Ramos (cell line): ENCODE measurements around the gene MMGT1.
"Not testable (repeated sequence)": the region's sequence is repeated elsewhere in the genome, so short reads cannot be mapped to it uniquely, and the experiment has no call there.

Experiments
- in situ Hi-C: fragments of 300-500 bp; cut with MboI; formaldehyde crosslinking; loops from one replicate; pipeline ENCODE4 v1.14.3; 2022; ENCODE audit warnings: low sequenced_read_pairs; ENCODE audit not compliant: unreplicated experiment

Gene MMGT1

GRCh38 chrX:135931644-135932487 is 41.9 kb downstream of the MMGT1 start:
- in situ Hi-C loops = no loop called here

- in situ Hi-C loops = no loop called here
Observed at GRCh38 chrX:135927897-135928296, 45.9 kb downstream of the MMGT1 start.

- in situ Hi-C loops = no loop called here
Observed at GRCh38 chrX:135923353-135923752, 50.4 kb downstream of the MMGT1 start.

GRCh38 chrX:135920516-135920915 is 53.3 kb downstream of the MMGT1 start:
- in situ Hi-C loops = not testable (repeated sequence)

GRCh38 chrX:135914404-135914803 is 59.4 kb downstream of the MMGT1 start:
- in situ Hi-C loops = no loop called here
